HepG2 (cell line): Measurements from ENCODE around the gene TMEM44. TPM values are rescaled to one million over a fixed set of nuclear protein-coding genes. Genes with fewer than 3 reads are reported as not detected.

Experiments used
- CBX5 ChIP-seq: sonication (generic); formaldehyde crosslinking; IDR thresholded peaks from 2 replicates; pipeline ENCODE4 v1.4.0; 2020; ENCODE audit warnings: missing genetic modification reagents, borderline replicate concordance
- CREB1 ChIP-seq, 2 experiments: fragments of 450-650 bp in 1 of 2; IDR thresholded peaks; 2 replicates each; pipeline ENCODE4 v1.6.1; 2016 to 2017; ENCODE audit warnings: control low read depth in 1 of 2, mild to moderate bottlenecking in 1 of 2, missing compliant biosample characterization in 1 of 2, missing genetic modification characterization in 1 of 2
- HNRNPLL ChIP-seq: fragments of 200-400 bp; formaldehyde crosslinking; IDR thresholded peaks from 2 replicates; pipeline ENCODE4 v1.6.1; 2017; ENCODE audit warnings: mild to moderate bottlenecking, low read depth, low read length; ENCODE audit not compliant: poor library complexity, severe bottlenecking
- JUND ChIP-seq: sonication (generic); formaldehyde crosslinking; IDR thresholded peaks from 2 replicates; pipeline ENCODE4 v1.8.0; 2022; ENCODE audit warnings: mild to moderate bottlenecking, missing genetic modification reagents
- NONO ChIP-seq, 2 experiments: fragments of 450-650 bp in 1 of 2; sonication (generic) in 1 of 2; formaldehyde crosslinking in 1 of 2; IDR thresholded peaks in 1 of 2; conservative IDR thresholded peaks in 1 of 2; 2 replicates each; pipeline versions ENCODE4 v1.6.1 to v1.8.0; 2017 to 2022; ENCODE audit warnings: mild to moderate bottlenecking in 1 of 2, missing genetic modification reagents in 1 of 2, moderate library complexity in 1 of 2
- PHF20 ChIP-seq: sonication (generic); formaldehyde crosslinking; IDR thresholded peaks from 2 replicates; pipeline ENCODE4 v1.5.0; 2020; ENCODE audit warnings: mild to moderate bottlenecking, missing genetic modification reagents
- POGZ ChIP-seq: sonication (generic); formaldehyde crosslinking; IDR thresholded peaks from 2 replicates; pipeline ENCODE4 v1.4.0; 2020; ENCODE audit warnings: mild to moderate bottlenecking, missing genetic modification reagents
- PPARG ChIP-seq: conservative IDR thresholded peaks from 2 replicates; pipeline ENCODE4 v1.6.1; 2016; ENCODE audit warnings: missing biosample characterization, missing genetic modification reagents
- SMARCE1 ChIP-seq: fragments of 450-650 bp; IDR thresholded peaks from 2 replicates; pipeline ENCODE4 v1.6.1; 2017; ENCODE audit warnings: borderline replicate concordance
- SP140L ChIP-seq: sonication (generic); formaldehyde crosslinking; IDR thresholded peaks from 2 replicates; pipeline ENCODE4 v1.4.0; 2020; ENCODE audit warnings: missing genetic modification reagents, borderline replicate concordance
- ZNF143 ChIP-seq: sonication (generic); formaldehyde crosslinking; IDR thresholded peaks from 2 replicates; pipeline ENCODE4 v1.4.0; 2020; ENCODE audit warnings: missing genetic modification reagents
- ZNF496 ChIP-seq: sonication (generic); formaldehyde crosslinking; IDR thresholded peaks from 2 replicates; pipeline ENCODE4 v1.8.1; 2023; ENCODE audit warnings: mild to moderate bottlenecking, moderate library complexity, missing genetic modification reagents; ENCODE audit not compliant: insufficient replicate concordance
- polyA plus RNA-seq, 8 experiments: library from polyadenylated mRNA; depleted of rRNA in 3 of 8; stranded (reverse) in 7 of 8; unstranded in 1 of 8; fragments of >200 nt; fragmentation: Illumina TruSeq in 4 of 8; extraction: Trizol in 4 of 8; gene quantifications; 2 replicates each; pipeline versions ENCODE4 v1.2.1 to v1.2.3, GENCODE V29; 2011 to 2016; ENCODE audit warnings: low read depth in 4 of 8, missing spikeins in 1 of 8, mixed read lengths in 1 of 8; ENCODE audit not compliant: insufficient read depth in 1 of 8
- total RNA-seq, 5 experiments: library from RNA; depleted of rRNA; stranded (reverse); fragments of >200 nt; fragmentation: Illumina TruSeq; extraction: Trizol; gene quantifications; 2 replicates each; pipeline ENCODE4 v1.2.3, GENCODE V29; 2016; ENCODE audit warnings: low read depth in 1 of 5
- TF ChIP-seq, protein P1 (sequence below): sonication (generic); formaldehyde crosslinking; IDR thresholded peaks from 2 replicates; pipeline ENCODE4 v1.5.1; 2020; ENCODE audit warnings: mild to moderate bottlenecking, missing genetic modification reagents, borderline replicate concordance
- TF ChIP-seq, protein P2 (sequence below): sonication (generic); formaldehyde crosslinking; IDR thresholded peaks from 2 replicates; pipeline ENCODE4 v1.5.0; 2020; ENCODE audit warnings: mild to moderate bottlenecking, missing genetic modification reagents
- TF ChIP-seq, protein P3 (sequence below): sonication (generic); formaldehyde crosslinking; IDR thresholded peaks from 2 replicates; pipeline ENCODE4 v1.4.0; 2020; ENCODE audit warnings: mild to moderate bottlenecking, missing genetic modification reagents
- TF ChIP-seq, protein P4 (sequence below): conservative IDR thresholded peaks from 2 replicates; pipeline ENCODE4 v1.6.1; 2018; ENCODE audit warnings: missing genetic modification reagents

Gene TMEM44
- total and polyA plus RNA-seq, 2 of the 13 experiments (the other 11 are each of a cell fraction or from before 2014, with no cell fraction given), result 7.3 to 13.8 TPM

DNA sequence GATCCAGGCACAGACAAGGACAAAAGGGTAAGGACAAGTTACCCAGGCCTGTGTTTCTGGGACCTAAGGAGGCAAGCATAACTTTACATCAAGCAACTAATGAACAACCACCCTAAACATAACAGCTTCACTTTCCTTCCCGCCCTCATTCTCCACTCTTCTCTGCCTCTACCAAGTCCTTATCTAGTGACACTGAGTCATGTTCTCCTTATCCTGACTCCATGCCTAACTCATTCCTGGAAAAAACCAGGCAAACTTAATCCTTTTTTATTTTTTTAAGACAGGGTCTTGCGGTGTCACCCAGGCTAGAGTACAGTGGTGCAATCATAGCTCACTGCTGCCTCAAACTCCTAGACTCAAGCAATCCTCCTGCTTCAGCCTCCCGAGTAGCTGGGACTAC is 44.5 kb downstream of the TMEM44 start (continued):
- TF ChIP-seq, protein P1, sequence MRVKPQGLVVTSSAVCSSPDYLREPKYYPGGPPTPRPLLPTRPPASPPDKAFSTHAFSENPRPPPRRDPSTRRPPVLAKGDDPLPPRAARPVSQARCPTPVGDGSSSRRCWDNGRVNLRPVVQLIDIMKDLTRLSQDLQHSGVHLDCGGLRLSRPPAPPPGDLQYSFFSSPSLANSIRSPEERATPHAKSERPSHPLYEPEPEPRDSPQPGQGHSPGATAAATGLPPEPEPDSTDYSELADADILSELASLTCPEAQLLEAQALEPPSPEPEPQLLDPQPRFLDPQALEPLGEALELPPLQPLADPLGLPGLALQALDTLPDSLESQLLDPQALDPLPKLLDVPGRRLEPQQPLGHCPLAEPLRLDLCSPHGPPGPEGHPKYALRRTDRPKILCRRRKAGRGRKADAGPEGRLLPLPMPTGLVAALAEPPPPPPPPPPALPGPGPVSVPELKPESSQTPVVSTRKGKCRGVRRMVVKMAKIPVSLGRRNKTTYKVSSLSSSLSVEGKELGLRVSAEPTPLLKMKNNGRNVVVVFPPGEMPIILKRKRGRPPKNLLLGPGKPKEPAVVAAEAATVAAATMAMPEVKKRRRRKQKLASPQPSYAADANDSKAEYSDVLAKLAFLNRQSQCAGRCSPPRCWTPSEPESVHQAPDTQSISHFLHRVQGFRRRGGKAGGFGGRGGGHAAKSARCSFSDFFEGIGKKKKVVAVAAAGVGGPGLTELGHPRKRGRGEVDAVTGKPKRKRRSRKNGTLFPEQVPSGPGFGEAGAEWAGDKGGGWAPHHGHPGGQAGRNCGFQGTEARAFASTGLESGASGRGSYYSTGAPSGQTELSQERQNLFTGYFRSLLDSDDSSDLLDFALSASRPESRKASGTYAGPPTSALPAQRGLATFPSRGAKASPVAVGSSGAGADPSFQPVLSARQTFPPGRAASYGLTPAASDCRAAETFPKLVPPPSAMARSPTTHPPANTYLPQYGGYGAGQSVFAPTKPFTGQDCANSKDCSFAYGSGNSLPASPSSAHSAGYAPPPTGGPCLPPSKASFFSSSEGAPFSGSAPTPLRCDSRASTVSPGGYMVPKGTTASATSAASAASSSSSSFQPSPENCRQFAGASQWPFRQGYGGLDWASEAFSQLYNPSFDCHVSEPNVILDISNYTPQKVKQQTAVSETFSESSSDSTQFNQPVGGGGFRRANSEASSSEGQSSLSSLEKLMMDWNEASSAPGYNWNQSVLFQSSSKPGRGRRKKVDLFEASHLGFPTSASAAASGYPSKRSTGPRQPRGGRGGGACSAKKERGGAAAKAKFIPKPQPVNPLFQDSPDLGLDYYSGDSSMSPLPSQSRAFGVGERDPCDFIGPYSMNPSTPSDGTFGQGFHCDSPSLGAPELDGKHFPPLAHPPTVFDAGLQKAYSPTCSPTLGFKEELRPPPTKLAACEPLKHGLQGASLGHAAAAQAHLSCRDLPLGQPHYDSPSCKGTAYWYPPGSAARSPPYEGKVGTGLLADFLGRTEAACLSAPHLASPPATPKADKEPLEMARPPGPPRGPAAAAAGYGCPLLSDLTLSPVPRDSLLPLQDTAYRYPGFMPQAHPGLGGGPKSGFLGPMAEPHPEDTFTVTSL (CRISPR knock-in tag), result no peak
- TF ChIP-seq ZNF143 (CRISPR knock-in tag) (no peak), PPARG (CRISPR knock-in tag) (no peak), PHF20 (CRISPR knock-in tag) (no peak), JUND (CRISPR knock-in tag) (no peak), CREB1 (IDR thresholded peaks at IDR 0.05) (no peak), CREB1 (CRISPR knock-in tag; IDR thresholded peaks at IDR 0.05) (no peak), HNRNPLL (no peak), SMARCE1 (no peak), SP140L (CRISPR knock-in tag) (no peak), NONO (IDR thresholded peaks at IDR 0.05) (no peak), NONO (CRISPR knock-in tag; conservative IDR thresholded peaks at IDR 0.05) (no peak), ZNF496 (CRISPR knock-in tag) (no peak), CBX5 (CRISPR knock-in tag) (no peak), POGZ (CRISPR knock-in tag) (no peak)
- TF ChIP-seq, protein P2, sequence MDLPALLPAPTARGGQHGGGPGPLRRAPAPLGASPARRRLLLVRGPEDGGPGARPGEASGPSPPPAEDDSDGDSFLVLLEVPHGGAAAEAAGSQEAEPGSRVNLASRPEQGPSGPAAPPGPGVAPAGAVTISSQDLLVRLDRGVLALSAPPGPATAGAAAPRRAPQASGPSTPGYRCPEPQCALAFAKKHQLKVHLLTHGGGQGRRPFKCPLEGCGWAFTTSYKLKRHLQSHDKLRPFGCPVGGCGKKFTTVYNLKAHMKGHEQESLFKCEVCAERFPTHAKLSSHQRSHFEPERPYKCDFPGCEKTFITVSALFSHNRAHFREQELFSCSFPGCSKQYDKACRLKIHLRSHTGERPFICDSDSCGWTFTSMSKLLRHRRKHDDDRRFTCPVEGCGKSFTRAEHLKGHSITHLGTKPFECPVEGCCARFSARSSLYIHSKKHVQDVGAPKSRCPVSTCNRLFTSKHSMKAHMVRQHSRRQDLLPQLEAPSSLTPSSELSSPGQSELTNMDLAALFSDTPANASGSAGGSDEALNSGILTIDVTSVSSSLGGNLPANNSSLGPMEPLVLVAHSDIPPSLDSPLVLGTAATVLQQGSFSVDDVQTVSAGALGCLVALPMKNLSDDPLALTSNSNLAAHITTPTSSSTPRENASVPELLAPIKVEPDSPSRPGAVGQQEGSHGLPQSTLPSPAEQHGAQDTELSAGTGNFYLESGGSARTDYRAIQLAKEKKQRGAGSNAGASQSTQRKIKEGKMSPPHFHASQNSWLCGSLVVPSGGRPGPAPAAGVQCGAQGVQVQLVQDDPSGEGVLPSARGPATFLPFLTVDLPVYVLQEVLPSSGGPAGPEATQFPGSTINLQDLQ (CRISPR knock-in tag), result no peak
- TF ChIP-seq, protein P3, sequence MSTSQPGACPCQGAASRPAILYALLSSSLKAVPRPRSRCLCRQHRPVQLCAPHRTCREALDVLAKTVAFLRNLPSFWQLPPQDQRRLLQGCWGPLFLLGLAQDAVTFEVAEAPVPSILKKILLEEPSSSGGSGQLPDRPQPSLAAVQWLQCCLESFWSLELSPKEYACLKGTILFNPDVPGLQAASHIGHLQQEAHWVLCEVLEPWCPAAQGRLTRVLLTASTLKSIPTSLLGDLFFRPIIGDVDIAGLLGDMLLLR (CRISPR knock-in tag), result no peak
- TF ChIP-seq, protein P4, sequence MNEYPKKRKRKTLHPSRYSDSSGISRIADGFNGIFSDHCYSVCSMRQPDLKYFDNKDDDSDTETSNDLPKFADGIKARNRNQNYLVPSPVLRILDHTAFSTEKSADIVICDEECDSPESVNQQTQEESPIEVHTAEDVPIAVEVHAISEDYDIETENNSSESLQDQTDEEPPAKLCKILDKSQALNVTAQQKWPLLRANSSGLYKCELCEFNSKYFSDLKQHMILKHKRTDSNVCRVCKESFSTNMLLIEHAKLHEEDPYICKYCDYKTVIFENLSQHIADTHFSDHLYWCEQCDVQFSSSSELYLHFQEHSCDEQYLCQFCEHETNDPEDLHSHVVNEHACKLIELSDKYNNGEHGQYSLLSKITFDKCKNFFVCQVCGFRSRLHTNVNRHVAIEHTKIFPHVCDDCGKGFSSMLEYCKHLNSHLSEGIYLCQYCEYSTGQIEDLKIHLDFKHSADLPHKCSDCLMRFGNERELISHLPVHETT (CRISPR knock-in tag), result no peak
- TF ChIP-seq, all 625 proteins: peak for 0
